ENCODE results near the gene ARX. TPM values are rescaled to one million over a fixed set of nuclear protein-coding genes. Genes with fewer than 3 reads are reported as not detected.

The ARX gene
- total and polyA plus RNA-seq, 3 donors from 2014 or later = 4.9 to 13.4 (median 7.7) TPM

DNA sequence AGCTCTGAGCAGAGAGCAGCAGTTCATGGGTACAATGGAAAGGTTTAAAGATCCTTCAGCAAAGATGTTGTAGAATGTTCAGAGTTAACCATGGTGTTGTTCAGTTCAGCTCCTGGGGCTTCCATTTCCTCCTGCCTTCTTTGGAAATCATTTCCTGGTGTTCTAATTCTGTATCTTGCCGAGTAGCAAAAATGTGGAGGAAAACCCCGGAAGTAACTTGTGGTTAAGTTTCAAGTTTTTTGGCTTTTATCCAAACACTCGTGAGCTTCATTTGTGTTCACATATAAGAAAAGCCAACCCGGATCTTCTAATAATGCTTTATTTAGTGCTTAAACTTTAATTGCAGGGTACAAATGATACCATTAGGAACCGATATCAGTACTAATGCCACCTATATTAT is 33.6 kb upstream of the ARX start:
- Histone ChIP-seq H3K27me3 (no peaks in the 10 kb centered on the region), H3K4me1 (no peaks in the 10 kb centered on the region), H3K4me3 (no peak overlapping the region), H3K9me3 (no peaks in the 10 kb centered on the region), H3K27ac (no peak overlapping the region), H3K36me3 (ENCODE audit: low read depth, missing control alignments) (no peaks in the 10 kb centered on the region)
- 43 to 57% methylated on average over 5 of the region's 5 CpGs for WGBS, 2 donors
- TF ChIP-seq CTCF (IDR thresholded peaks at IDR 0.05) = no peak
- TF ChIP-seq POLR2A (IDR thresholded peaks at IDR 0.05) = no peak
- no peak for DNase-seq
- intact Hi-C loops (cut with DNase I; ENCODE audit: low total_unique reads) = no loop called here

DNA sequence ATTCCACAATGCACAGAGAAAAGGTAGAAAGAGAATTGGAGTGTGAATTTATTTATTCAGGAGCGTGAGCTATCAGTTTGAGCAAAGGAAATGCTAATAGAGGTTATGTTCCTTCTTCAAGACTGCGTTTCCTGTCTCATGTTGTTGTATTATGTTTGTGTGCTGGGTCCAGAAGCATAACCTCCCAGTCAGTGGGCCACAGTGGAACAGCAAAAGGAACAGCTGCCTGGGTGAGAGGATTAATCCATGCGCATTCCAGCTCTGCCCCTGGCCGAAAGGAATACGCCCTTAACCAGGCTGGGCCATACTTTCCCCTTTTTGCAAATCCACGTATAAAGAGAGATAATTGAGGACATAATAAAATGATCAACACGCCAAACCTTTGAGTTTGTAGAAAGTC is 32.4 kb upstream of the ARX start:
- no peak for DNase-seq
- Histone ChIP-seq H3K27ac (no peak overlapping the region), H3K27me3 (no peaks in the 10 kb centered on the region), H3K9me3 (no peaks in the 10 kb centered on the region), H3K36me3 (ENCODE audit: low read depth, missing control alignments) (no peaks in the 10 kb centered on the region), H3K4me3 (no peak overlapping the region), H3K4me1 (no peaks in the 10 kb centered on the region)
- TF ChIP-seq CTCF (IDR thresholded peaks at IDR 0.05) (no peak), POLR2A (IDR thresholded peaks at IDR 0.05) (no peak)
- intact Hi-C loops (cut with DNase I; ENCODE audit: low total_unique reads) = no loop called here
- 79 to 93% methylated on average over 6 to 7 of the region's 7 CpGs for WGBS, 2 donors

DNA sequence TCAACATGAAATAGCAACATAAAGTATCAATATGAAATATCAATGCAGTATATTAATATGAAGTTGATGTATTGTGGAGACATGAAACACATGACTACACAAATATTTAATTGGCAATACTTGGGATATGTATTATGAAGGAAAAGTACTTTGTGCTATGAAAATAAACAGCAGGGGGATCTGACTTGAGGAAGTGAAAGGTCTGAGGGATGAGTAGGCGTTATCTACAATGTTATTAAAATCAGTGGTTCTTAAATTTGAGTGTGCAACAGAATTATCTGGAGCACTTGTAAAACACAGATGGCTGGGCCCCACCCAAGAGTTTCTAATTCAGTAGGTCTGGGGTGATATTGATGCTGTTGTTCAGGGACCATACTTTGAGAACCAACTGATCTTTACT is 27.4 kb upstream of the ARX start:
- Histone ChIP-seq H3K36me3 (ENCODE audit: low read depth, missing control alignments) (no peaks in the 10 kb centered on the region), H3K4me1 (no peaks in the 10 kb centered on the region), H3K4me3 (no peak overlapping the region), H3K27ac (no peak overlapping the region), H3K9me3 (no peaks in the 10 kb centered on the region), H3K27me3 (no peaks in the 10 kb centered on the region)
- intact Hi-C loops (cut with DNase I; ENCODE audit: low total_unique reads) = no loop called here
- no peak for TF ChIP-seq CTCF (IDR thresholded peaks at IDR 0.05)
- no peak for TF ChIP-seq POLR2A (IDR thresholded peaks at IDR 0.05)
- 74 to 86% methylated on average over 1 of the region's 1 CpG for WGBS, 2 donors
- DNase-seq = no peak

GRCh38 chrX:25039036-25039435 is 23.3 kb upstream of the ARX start:
- 82 to 91% methylated on average over 5 to 10 of the region's 10 CpGs for WGBS, 2 donors
- intact Hi-C loops (cut with DNase I; ENCODE audit: low total_unique reads) = no loop called here

More at GRCh38 chrX:25039036-25039435, 23.3 kb upstream of the ARX start:
- Histone ChIP-seq H3K27me3 (no peaks in the 10 kb centered on the region), H3K9me3 (no peaks in the 10 kb centered on the region), H3K36me3 (ENCODE audit: low read depth, missing control alignments) (no peaks in the 10 kb centered on the region), H3K4me3 (peak overlapping the region; percentile 29 to 41), H3K4me1 (no peaks in the 10 kb centered on the region), H3K27ac (no peak overlapping the region)
- TF ChIP-seq POLR2A (IDR thresholded peaks at IDR 0.05) (no peak), CTCF (IDR thresholded peaks at IDR 0.05) (no peak)
- no peak for DNase-seq

All from testis (tissue), 3 donors.